Fibroblast of skin of left biceps (primary cell): Measurements from ENCODE around the gene BTG1.
"Not testable (repeated sequence)": the region's sequence is repeated elsewhere in the genome, so short reads cannot be mapped to it uniquely, and the experiment has no call there.

ENCODE experiments used
- DNase-seq, 2 experiments: peaks; one replicate each; pipeline ENCODE4 v3.0.0-alpha.2; 2013; ENCODE audit warnings: low read depth in 2 of 2

Gene BTG1

DNA sequence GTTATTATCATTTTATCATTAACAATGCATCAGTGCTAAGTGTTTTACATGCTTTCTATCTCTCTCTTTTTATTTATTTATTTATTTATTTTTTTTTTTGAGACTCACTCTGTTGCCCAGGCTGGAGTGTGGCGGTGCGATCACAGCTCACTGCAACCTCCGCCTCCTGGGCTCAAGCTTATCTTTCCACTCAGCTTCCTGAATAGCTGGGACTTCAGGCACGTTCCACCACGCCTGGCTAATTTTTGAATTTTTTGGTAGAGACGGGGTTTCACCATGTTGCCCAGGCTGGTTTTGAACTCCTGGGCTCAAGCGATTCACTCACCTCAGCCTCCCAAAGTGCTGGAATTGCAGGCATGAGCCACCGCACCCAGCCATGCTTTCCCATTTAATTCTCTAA lies 3.9 kb upstream of the BTG1 start:
- no peak for DNase-seq

DNA sequence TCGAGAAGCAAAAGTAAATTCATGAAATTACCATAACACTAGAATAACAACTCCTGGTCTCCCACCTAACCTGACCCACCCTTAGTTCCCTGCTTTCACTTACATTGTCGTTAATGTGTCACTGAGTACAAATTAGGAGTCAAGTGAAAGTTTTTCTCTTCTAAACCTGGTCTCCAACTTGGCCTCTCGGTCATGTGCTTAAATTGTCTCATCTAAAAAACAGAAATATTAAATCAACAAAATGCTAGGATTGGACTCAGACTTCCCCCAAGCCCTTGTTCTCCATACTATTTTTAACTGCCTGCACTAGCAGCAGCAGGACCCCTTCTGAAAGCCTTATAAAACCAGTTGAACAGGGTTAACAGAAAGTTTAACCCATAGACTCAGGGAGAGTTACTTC lies 1.8 kb upstream of the BTG1 start:
- no peak for DNase-seq

DNA sequence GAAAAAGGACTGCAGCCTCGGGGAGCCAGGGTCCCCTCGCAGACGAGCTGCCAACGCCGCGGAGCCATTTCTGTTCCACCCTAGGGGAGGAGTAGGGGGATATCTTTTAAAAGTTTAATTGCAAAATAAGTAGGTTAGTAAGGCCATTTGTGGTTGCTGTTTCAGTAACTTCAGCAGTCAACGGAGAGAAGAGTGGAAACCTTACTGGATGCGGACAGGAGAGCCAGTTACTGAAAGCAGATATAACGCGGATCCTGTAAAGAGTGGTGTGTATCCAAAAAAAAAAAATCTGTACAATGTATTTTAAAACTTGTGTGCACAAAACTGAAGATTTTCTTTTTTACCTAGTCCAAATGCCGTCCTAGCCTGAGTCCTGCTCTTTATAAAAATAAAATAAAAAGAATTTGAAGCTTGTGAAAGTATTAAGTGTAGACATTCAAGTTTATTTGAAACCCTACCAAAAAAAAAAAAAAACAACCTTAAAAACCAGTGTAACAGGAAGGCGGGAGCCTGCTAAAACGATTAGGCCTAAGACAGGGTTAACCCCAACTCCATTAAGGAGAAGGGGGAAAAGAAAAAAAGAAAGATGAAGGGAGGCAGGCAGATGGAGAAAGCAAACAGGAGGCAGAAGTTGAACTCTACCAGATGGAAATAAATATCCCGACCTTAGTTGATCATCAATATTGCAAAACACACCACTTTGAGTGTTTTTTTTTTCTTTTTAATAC lies 1.0 kb upstream of the BTG1 start:
- DNase-seq = no peak

DNA sequence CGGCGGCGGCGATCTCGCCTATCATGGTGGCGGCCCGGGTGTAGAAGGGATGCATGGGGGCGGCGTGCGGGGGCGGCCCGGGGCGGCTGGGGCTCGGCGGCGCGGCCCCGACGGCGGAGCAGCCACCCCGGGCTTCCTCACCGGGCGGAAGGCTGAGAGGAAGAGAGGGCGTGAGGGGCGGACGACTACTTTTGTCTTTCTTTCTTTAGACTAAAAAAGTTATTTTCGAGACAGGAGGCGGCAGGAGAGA lies 240 bp downstream of the BTG1 start:
- DNase-seq = no peak

DNA sequence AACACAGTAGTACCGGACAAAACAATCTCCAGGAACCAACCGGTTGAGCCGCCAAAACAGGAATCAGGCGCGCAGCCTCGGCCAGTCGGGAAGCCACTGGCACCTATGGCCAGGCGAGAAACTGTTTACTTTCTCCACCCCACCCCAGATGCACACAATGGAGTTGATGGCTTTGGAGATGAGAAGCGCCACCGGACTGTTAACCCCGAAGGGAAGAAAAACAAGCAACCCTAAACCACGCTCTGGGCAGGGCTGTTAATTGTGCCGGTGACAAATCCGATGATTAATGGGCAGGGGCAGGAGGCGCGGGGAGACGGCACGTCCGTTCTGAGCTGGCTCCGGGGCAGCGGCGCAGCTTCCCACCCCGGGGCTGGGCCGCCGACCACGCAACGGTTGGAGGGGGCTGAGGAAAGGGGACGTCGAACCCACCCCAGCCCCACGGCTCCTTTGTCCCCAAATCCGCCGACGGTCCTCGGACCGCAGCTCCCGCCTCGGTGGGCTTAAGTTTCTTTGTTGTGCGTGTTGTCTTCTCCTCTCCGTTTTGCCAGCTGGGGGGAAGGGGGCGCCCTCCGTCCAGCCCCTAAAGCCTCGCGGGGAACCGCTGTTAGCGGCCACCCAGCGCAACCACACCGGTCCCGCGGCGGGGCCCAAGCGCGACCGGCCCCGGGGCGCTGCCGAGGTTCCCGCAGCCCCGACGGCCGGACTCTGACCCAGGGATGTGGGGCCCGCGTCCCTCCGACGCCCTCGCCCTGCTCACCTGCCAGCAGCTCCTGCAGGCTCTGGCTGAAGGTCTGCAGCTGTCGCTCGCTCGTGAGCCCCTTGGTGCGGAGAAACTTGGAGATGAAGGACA lies 790 bp downstream of the BTG1 start:
- no peak for DNase-seq

DNA sequence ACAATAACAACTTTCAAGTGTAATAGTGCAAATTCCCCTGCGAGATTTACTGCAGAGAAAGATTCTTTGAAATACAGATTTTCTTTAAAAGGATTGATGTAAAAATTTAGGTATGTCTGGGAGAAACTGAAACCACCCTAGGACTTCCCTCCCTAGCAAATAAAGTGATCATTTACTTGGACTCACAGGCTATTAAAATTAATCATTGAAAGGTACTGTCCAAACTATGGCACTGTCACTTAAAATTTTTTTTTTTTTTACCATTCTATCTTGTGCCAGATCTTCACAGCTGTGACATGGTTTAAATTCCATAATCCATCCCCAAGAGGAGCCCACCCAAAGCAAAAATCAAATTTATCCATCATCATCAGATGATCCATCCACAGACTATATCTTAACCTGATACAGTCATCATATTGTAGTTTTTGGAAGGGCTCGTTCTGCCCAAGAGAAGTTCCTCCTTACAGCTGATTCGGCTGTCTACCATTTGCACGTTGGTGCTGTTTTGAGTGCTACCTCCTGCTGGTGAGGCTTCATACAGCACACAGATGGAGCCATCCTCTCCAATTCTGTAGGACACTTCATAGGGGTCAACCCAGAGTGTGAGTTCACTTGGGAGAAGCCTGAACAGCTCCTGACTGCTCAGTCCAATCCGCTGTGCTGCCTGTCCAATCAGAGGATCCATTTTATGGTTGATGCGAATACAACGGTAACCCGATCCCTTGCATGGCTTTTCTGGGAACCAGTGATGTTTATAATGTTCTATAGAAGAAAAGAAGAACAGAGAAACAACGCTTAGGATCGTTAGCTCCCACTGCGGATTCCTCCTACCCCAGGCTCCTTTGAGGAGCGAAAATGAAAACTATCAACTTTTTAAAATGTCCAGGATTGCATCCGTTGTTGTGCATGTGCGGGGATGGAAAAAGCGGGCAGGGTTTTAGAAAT lies 1.7 kb downstream of the BTG1 start:
- peak; percentile 91 to 94 for DNase-seq

DNA sequence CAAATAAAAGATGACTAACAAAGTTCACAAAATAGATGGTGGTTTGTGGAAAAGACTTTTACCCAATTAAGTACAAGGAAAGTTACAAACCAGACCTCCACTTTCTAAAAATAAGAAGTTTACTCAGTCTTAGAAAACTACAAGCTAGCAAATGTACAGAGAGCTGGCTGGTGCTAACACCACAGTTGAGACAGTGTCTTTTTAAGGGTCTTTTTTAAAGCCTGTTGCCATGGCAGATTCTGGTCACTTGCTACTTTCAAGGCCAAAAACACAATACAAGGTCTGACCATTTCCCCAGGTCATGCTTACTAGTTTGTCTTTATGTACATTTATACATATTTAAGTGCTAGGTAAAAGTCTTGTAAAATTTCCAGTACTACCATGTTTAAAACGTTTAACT lies 2.4 kb downstream of the BTG1 start:
- DNase-seq = no peak

DNA sequence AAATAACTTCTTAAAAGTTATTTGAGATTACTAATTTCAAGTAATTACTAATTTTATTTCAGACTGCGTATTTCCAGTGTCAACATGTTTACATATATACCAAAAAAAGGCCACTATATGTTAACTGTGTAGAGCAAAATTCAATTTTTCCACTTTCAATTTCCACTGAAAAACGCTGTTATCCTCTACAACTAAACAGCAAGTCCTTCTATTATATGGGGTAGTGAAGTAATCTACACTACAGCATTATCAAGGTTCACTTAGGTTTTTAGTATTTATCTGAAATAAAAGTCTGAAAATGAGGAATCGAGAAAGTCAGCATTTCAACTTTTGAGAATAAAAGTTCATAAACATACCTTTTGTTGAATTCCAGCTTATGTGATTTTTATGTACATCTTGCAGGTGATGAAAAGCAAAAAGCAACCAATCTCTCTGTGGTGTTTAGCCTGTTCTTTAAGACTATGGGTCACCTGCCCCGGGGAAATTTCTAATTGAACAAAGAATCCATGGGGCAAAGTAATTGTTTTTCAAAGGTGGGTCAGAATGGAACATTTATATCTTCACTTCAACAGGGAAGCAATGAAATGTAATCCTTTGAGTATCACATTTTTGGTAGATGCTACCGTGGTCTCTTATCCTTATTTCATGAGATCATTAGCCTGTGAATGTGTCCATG lies 3.3 kb downstream of the BTG1 start:
- DNase-seq = no peak

DNA sequence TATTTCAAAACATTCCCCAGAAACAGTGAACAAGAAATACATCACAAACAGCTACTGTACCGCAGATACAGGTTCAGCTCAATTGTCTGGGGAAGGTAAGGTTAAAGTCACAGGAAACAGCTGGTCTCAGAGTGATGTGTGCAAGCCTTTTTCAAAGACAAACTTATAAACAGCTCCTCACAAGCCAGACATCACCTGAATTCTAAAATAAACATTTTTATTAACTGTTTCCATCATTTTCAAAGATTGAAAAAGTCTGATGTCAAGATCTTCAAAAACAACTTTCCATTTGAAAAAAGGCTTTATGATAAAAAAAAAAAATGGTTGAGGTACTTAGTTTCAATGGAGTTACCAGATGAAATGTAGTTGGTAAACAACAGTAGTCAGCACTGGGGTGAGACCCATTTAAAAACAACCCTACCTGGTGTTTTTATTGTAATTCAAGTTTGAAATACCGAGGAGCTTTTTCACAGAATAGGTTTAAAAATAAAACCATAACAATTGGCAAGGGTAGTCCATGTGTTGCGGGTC lies 4.0 kb downstream of the BTG1 start:
- DNase-seq = no peak

DNA sequence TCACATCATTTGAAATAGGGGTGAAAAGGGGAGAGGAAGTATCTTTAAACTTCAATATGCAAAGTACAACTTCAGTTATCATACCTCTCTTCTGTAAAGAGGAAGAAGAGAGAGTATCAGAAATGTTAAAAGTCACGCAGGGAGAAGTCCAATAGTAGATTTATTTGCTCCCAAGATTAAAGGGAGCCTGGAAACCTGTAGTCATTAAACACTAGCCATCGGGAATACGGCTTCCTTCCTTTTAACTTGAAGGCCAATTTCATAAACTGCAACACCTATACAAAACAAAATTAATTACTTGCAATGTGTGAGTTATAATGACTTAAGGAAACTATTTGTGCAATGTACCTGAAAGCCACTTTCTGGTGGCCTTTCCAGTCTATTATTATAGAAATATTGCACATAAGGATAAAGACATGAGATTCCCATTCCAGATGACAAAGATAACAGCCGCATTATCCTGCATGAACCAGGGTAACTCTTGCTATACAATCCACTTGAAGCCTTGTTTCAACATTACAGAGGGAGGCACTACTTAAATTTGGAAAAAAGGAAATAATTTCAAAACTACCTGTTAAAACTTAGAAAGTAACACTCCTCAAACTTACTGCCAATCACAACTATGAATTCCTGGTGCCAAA lies 4.6 kb downstream of the BTG1 start:
- DNase-seq = no peak

DNA sequence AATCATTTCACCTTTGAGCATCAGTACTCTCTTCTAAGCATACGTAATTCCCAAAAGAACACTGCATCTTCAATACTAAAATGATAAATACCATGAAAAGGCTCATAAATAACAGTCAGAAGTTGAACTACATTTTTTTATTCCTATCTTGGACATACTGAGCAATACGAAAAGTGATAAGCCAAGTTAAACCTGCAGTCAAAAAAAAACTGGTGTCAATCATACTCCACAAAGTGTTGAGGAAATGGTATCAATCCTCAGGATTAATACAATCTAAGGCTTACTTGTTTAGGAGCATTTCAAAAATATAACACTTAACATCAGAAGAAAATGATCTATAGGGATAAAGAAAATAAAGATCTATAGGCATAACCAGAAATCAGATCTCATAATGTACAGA lies 5.5 kb downstream of the BTG1 start:
- no peak for DNase-seq

DNA sequence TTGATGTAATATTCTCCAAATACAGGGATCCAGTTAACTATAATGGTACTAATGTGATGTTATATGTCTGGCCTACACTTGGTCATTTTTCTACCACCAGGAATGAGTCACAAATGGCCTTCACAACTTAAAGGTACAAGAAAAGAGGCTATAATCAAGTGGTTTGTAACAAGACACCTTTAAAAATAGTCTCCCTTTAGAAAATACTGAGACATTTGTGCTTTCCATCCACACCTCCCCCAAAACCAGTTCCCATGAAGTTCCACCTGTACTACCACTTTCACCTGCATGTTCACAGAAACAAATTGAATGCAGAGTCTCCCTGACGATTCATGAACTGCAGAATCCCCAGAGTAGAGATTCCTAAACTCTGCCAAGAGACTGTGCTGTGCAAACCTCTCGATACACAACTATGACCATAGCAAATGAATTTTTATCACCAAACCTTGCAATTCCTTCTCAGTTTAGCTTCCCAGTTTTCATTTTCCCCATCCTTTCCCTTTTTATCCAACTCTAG lies 6.0 kb downstream of the BTG1 start:
- no peak for DNase-seq

DNA sequence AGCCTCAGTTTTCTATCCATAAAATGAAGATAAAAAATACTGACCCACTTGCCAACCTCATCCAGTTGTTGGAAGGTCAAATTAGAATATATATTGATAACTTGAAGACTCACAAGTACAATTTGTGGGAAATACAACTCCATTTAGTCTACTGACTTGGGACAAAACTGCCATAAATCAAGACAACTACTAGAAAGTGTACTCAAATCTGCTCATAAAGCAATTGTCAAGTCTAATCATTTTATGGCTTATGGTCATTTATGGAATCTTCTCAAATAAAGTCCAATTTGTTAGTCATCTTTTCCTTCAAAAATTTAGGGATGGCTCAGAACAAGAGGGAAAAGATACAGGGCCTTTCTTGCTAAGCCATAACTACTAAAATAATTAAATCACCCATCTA lies 7.0 kb downstream of the BTG1 start:
- DNase-seq = no peak

DNA sequence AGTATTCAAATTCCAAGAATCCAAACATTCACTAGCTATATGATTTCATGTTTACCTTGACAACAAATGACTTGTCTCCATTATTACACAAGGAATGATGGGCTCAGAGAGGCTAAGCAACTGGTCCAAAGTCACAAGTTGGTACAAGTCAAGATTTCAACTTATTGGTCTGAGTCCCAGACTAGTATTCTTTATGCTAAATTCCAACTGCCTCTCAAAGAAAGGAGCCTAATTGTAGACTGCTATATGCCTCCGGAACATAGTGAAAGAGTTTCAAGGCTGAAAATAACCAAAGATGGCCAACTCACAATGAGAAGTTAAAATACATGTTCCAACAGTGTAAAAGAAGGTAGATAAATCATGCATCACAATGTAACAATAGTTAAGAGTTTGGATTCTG lies 7.5 kb downstream of the BTG1 start:
- DNase-seq = no peak

DNA sequence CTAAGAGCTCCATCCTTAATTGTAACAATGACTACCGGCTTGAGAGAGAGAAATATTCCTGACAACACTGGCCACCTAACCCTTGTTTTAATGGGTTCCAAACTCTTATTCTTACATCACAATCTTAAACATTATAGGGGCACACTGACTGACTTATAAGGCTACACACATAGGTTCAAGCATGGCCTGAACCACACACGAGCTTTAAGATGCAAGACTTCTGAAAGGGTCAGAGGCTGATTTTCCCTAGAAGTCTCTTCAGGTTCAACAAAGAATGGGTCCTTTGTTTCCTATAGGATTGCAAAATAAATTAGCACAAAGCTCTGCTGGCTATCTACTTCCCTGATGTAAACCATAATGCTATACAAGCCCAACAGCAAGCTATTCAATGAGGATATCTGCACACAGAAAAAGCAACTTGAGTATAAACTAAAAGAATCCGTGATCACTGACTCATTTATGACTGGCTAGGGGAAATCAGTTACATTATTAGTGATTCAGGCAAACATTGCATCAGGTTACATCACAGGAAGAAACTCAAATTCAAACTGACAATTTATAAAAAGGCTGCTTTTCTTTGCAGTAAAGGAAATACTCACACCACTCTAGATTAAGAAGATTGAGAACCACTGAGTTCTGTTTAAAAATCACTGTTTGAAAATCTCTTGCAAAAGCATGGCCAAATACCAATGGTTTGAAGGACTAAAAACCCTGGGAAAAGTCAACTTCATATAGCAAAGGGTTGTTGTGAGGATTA lies 8.5 kb downstream of the BTG1 start:
- DNase-seq = peak; percentile 81 to 86

DNA sequence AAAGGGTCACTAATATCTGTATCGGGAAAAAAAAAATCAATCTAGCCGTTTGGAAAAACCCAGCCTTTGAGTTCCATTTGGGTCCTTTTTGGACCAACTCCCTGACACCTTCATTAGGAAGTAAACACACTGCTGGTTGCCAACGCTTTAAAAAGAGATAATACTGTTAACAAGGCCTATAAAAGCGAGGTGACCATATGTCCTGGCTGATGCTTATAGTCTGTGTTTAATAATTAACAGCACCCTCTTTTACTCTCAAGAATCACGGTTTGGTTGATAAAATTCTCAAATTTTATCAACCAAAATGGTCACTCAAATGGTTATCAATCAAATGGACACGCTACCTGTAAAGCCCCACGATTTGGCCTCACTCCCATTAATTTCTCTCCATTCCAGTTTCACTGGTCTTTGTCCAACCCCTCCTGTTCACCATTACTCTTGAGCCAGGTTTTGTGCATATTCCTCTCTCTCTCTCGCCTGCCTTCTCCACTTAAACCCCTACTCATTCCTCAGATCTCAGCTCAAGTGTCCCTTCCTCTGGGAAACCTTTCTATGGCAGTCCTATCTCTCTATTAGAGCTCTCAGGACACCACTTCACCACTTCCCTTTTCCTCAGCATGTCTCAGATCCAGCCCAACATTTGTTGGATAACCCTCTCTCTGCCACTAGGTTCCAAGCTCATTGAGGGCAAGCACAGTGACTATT lies 9.5 kb downstream of the BTG1 start:
- no peak for DNase-seq

DNA sequence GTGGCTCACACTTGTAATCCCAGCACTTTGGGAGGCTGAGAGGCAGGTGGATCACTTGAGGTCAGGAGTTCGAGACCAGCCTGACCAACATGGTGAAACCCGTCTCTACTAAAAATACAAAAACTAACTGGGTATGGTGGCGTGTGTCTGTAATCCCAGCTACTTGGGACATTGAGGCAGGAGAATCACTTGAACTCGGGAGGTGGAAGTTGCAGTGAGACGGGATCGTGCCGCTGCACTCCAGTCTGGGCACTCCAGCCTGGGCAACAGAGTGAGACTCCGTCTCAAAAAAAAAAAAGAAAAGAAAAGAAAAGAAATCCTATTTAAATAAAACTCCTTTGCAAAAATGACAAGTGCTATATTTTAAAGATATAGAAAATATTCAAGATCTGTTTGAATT lies 10.1 kb downstream of the BTG1 start:
- DNase-seq = not testable (repeated sequence)

DNA sequence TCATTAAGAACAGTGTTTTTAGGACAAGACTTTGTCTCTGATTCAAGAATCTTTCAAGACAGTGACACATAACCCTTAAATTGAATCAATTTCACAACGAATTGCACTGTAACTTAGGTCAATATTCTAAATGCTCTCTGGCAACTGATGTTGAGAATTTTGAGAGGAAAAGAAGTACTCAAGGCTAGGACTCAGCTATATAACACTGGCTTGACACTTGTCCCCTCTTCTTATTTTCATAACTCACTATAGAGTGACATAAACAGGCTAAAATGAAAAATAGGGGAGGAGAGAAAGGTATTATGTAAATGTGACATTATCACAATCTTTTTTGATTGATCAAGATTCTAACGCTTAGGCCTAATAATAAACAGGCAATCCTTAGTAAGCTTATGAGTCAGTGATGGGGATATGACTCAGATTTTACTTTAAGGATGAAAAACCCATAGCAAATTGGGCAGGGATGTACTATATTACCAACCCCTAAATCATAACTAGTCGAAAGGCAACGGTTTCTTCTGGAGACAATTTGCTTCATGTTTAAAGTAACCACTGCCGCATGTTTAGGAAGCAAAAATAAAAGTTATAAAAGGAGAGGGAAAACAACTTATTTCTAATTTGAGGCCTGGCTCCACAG lies 10.9 kb downstream of the BTG1 start:
- DNase-seq = peak; percentile 75 to 78
